Spleen (tissue), 11 donors: ENCODE data around the gene MARCHF10. TPM values are rescaled to one million over a fixed set of nuclear protein-coding genes. Genes with fewer than 3 reads are reported as not detected.

Source experiments
- DNase-seq: peaks from one replicate; pipeline ENCODE4 v3.0.0-alpha.2; 2020
- H3K27ac ChIP-seq, 8 donors: fragments of 200-600 bp; sonication (generic) in 7 of 8; 1 replicate in 4 of 8; 2 replicates in 4 of 8; pipeline versions ENCODE4 v1.5.0 to v1.8.0; 2016 to 2021; ENCODE audit warnings: inconsistent platforms in 4 of 8, mild to moderate bottlenecking in 4 of 8, moderate library complexity in 1 of 8
- H3K27me3 ChIP-seq, 7 donors: fragments of 200-600 bp; sonication (generic) in 6 of 7; replicated peaks in 1 of 7; 1 replicate in 4 of 7; 2 replicates in 3 of 7; pipeline versions ENCODE4 v1.5.0 to v1.8.0; 2016 to 2021; ENCODE audit warnings: inconsistent platforms in 3 of 7, mild to moderate bottlenecking in 1 of 7
- H3K36me3 ChIP-seq, 6 donors: fragments of 200-600 bp; sonication (generic) in 5 of 6; 1 replicate in 4 of 6; 2 replicates in 2 of 6; pipeline versions ENCODE4 v1.5.0 to v1.8.0; 2016 to 2021; ENCODE audit warnings: inconsistent platforms in 2 of 6
- H3K4me1 ChIP-seq, 6 donors: fragments of 200-600 bp; sonication (generic) in 5 of 6; 1 replicate in 3 of 6; 2 replicates in 3 of 6; pipeline versions ENCODE4 v1.5.0 to v1.8.0; 2016 to 2021; ENCODE audit warnings: inconsistent platforms in 3 of 6
- H3K4me3 ChIP-seq, 8 donors: fragments of 200-600 bp; sonication (generic) in 7 of 8; 1 replicate in 4 of 8; 2 replicates in 4 of 8; pipeline versions ENCODE4 v1.5.0 to v1.8.0; 2016 to 2021; ENCODE audit warnings: inconsistent platforms in 4 of 8, mild to moderate bottlenecking in 4 of 8, moderate library complexity in 2 of 8
- H3K9me3 ChIP-seq, 8 donors: fragments of 200-600 bp; sonication (generic) in 7 of 8; 1 replicate in 4 of 8; 2 replicates in 4 of 8; pipeline versions ENCODE4 v1.5.0 to v1.8.0; 2016 to 2021; ENCODE audit warnings: inconsistent platforms in 4 of 8
- POLR2A ChIP-seq, 3 donors: fragments of 450-650 bp; IDR thresholded peaks; one replicate each; pipeline ENCODE4 v1.5.1; 2017; ENCODE audit warnings: antibody characterized with exemption in 3 of 3, mild to moderate bottlenecking in 1 of 3
- POLR2AphosphoS5 ChIP-seq, 3 donors: sonication (generic); formaldehyde crosslinking; IDR thresholded peaks; one replicate each; pipeline ENCODE4 v1.5.1; 2017; ENCODE audit warnings: antibody characterized with exemption in 3 of 3
- WGBS, 5 donors: extraction: QIAGEN DNeasy Blood & Tissue Kit in 3 of 5; methylation state at CpG; one replicate each; pipeline versions ENCODE4 v1.1.5 to v1.1.7; 2013 to 2018; 5-methylcytosine and 5-hydroxymethylcytosine counted together
- intact Hi-C: fragments of 100-400 bp; cut with DNase I; formaldehyde crosslinking; loops from one replicate; pipeline ENCODE4 v1.15.0; 2023; ENCODE audit warnings: low total_unique reads
- polyA plus RNA-seq, 3 donors: library from polyadenylated mRNA; stranded (reverse); fragments of 200-250 nt; gene quantifications; one replicate each; pipeline ENCODE4 v1.2.1, GENCODE V29; 2013
- total RNA-seq, 7 donors: library from RNA; depleted of rRNA in 3 of 7; stranded (reverse); fragments of >200 nt in 3 of 7; fragmentation: NEBNext Ultra II Directional in 4 of 7; extraction: Animal tissue kit (Norgen Biotek cat#: 25700) in 4 of 7; gene quantifications; one replicate each; pipeline versions ENCODE4 v1.1.0 to v1.2.1, GENCODE V29; 2016 to 2021
- TF ChIP-seq, protein P1 (sequence below), 11 experiments: fragments of 200-600 bp in 7 of 11; fragments of 450-650 bp in 4 of 11; sonication (generic) in 4 of 11; IDR thresholded peaks in 8 of 11; conservative IDR thresholded peaks in 3 of 11; 1 replicate in 7 of 11; 2 replicates in 4 of 11; pipeline versions ENCODE4 v1.4.0 to v1.8.0; 2016 to 2021; ENCODE audit warnings: antibody characterized with exemption in 11 of 11, inconsistent platforms in 4 of 11, mild to moderate bottlenecking in 1 of 11
- donor health status: healthy with polysubstance abuse.
- donor health status: DM: no; HTN: no; CAD: no; lungs with moderate emphysema.
- donor health status: DM: no; HTN: no; CAD: no.
- donor health status: Bipolar disorder and iron deficiency.
- donor health status: healthy.
- donor health status: DM: no; HTN: no; CAD: no.
- donor health status: DM: yes; HTN: yes; CAD: no.

Gene MARCHF10
- total and polyA plus RNA-seq, 10 donors: 0.15 to 0.32 (median 0.26) TPM; not detected in 7

DNA sequence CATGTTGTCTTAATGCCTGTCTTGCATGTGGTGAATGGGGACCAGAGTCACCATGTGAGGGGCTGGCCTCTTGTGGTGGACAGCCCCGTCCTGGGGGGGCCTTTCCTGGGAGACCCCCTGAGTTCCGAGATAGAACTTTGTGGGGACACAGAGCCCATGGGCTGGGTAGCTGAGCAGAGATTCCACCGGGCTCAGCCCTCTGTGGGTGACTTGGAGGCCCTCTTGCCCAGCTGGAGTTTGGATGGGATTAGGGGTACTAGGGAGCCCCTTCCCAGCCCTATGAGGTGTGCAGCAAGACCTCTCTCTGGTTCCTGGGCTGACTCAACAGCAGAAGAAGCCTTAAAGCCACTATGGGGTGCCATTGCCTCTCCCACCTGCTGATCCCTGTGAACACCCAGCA lies 142.5 kb downstream of the MARCHF10 start:
- Histone ChIP-seq H3K27ac (no peak overlapping the region), H3K9me3 (peaks cover 0 to 8% (median 7%) of the 10 kb centered on the region in 8 donors), H3K4me3 (no peak overlapping the region), H3K36me3 (peaks cover 0 to 7% (median 0%) of the 10 kb centered on the region in 6 donors), H3K4me1 (no peaks in the 10 kb centered on the region), H3K27me3 (no peaks in the 10 kb centered on the region)
- 80 to 93% (median 90%) methylated on average over 3 of the region's 3 CpGs for WGBS, 5 donors
- DNase-seq: no peak
- intact Hi-C loops: no loop called here
- TF ChIP-seq, protein P1, sequence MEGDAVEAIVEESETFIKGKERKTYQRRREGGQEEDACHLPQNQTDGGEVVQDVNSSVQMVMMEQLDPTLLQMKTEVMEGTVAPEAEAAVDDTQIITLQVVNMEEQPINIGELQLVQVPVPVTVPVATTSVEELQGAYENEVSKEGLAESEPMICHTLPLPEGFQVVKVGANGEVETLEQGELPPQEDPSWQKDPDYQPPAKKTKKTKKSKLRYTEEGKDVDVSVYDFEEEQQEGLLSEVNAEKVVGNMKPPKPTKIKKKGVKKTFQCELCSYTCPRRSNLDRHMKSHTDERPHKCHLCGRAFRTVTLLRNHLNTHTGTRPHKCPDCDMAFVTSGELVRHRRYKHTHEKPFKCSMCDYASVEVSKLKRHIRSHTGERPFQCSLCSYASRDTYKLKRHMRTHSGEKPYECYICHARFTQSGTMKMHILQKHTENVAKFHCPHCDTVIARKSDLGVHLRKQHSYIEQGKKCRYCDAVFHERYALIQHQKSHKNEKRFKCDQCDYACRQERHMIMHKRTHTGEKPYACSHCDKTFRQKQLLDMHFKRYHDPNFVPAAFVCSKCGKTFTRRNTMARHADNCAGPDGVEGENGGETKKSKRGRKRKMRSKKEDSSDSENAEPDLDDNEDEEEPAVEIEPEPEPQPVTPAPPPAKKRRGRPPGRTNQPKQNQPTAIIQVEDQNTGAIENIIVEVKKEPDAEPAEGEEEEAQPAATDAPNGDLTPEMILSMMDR (IDR thresholded peaks at IDR 0.05 in 8 of 11, conservative IDR thresholded peaks at IDR 0.05 in 3 of 11): no peak

DNA sequence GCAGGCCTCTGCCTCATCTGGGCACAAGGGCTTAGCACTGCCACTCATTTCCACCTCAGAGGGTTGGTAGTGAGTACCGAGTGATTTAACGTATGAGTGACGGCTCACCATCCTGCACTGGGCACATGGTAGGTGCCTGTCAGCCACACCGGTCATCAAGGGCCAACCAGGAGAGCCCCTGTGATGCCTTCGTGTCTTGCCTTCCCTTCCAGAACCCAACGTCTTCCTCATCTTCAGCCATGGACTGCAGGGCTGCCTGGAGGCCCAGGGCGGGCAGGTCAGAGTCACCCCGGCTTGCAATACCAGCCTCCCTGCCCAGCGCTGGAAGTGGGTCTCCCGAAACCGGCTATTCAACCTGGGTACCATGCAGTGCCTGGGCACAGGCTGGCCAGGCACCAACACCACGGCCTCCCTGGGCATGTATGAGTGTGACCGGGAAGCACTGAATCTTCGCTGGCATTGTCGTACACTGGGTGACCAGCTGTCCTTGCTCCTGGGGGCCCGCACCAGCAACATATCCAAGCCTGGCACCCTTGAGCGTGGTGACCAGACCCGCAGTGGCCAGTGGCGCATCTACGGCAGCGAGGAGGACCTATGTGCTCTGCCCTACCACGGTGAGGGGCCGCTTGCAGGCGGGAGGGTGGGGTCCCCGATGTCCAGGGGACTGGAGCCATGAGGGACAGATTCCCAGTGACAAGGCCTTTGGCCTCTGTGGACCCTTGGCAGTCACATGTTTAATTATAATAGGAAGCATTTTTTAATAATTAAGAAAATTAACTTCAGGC lies 143.6 kb downstream of the MARCHF10 start:
- intact Hi-C loops: no loop called here
- TF ChIP-seq POLR2AphosphoS5 (IDR thresholded peaks at IDR 0.05) (no peak), POLR2A (IDR thresholded peaks at IDR 0.05) (no peak)
- TF ChIP-seq, protein P1 (IDR thresholded peaks at IDR 0.05 in 8 of 11, conservative IDR thresholded peaks at IDR 0.05 in 3 of 11): no peak
- Histone ChIP-seq H3K4me1 (no peaks in the 10 kb centered on the region), H3K4me3 (no peak overlapping the region), H3K27me3 (no peaks in the 10 kb centered on the region), H3K9me3 (peaks cover 0 to 14% (median 11%) of the 10 kb centered on the region in 8 donors), H3K36me3 (peaks cover 0 to 7% (median 0%) of the 10 kb centered on the region in 6 donors), H3K27ac (no peak overlapping the region)
- WGBS, 5 donors: 88 to 97% (median 93%) methylated on average over 12 to 25 of the region's 25 CpGs
- no peak for DNase-seq

DNA sequence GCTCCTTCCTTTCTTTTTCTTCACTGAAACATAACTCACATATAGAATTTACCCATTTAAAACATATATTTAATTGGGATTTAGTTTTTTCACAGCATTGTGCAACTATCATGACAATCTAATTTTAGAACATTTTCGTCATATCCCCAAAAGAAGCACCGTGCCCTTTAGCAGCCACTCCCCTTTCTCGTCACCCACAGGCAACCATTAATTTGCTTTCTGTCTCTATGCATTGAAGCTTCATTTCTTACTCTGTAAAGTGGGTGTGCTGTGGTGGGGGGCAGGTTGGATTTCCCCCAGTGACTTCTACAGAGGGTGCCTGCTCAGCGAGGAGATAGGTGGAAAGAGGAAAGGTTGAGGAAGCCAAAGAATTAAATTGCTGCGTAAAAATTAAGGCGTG lies 144.8 kb downstream of the MARCHF10 start:
- Histone ChIP-seq H3K27me3 (no peaks in the 10 kb centered on the region), H3K27ac (no peak overlapping the region), H3K36me3 (peaks cover 0 to 7% (median 0%) of the 10 kb centered on the region in 6 donors), H3K4me1 (no peaks in the 10 kb centered on the region), H3K4me3 (no peak overlapping the region), H3K9me3 (peaks cover 0 to 14% (median 11%) of the 10 kb centered on the region in 8 donors)
- WGBS, 5 donors: 53 to 77% (median 65%) methylated on average over 6 of the region's 6 CpGs
- no peak for TF ChIP-seq POLR2A (IDR thresholded peaks at IDR 0.05)
- TF ChIP-seq POLR2AphosphoS5 (IDR thresholded peaks at IDR 0.05): no peak
- TF ChIP-seq, protein P1 (IDR thresholded peaks at IDR 0.05 in 8 of 11, conservative IDR thresholded peaks at IDR 0.05 in 3 of 11): no peak
- intact Hi-C loops: no loop called here
- DNase-seq: no peak

DNA sequence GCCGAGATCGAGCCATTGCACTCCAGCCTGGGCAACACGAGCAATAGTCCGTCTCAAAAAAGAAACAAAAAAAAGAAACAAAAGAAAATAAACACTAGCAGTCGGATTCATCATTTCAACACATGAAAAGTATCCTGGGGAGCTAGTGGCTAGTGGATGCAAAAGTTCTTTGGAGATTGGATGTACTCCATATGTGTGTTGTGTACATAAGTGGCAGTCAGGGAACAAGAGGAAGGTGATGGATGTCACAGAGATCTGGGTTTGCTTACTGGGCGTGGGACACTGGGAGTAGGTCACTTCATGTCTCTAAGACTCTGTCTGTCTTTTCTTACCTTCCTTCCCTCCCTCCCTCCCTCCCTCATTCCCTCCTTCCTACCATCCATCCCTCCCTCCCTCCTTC lies 145.3 kb downstream of the MARCHF10 start:
- H3K36me3 ChIP-seq: peaks cover 0 to 7% (median 0%) of the 10 kb centered on the region in 6 donors
- H3K27ac ChIP-seq: no peak overlapping the region
- no peak overlapping the region for H3K4me3 ChIP-seq
- DNase-seq: no peak
- TF ChIP-seq, protein P1 (IDR thresholded peaks at IDR 0.05 in 8 of 11, conservative IDR thresholded peaks at IDR 0.05 in 3 of 11): no peak
- TF ChIP-seq POLR2AphosphoS5 (IDR thresholded peaks at IDR 0.05): no peak
- no peak for TF ChIP-seq POLR2A (IDR thresholded peaks at IDR 0.05)
- H3K9me3 ChIP-seq: peaks cover 0 to 14% (median 11%) of the 10 kb centered on the region in 8 donors
- intact Hi-C loops: no loop called here
- 87 to 99% (median 94%) methylated on average over 6 of the region's 6 CpGs for WGBS, 5 donors
- no peaks in the 10 kb centered on the region for H3K4me1 ChIP-seq
- H3K27me3 ChIP-seq: peaks cover 0 to 3% (median 0%) of the 10 kb centered on the region in 7 donors
